ENCODE results near the gene LGALS7B.
A peak's percentile ranks its signal among the peaks of the same experiment; 100 is the strongest.
"Not testable (repeated sequence)": the region's sequence is repeated elsewhere in the genome, so short reads cannot be mapped to it uniquely, and the experiment has no call there.

DNA sequence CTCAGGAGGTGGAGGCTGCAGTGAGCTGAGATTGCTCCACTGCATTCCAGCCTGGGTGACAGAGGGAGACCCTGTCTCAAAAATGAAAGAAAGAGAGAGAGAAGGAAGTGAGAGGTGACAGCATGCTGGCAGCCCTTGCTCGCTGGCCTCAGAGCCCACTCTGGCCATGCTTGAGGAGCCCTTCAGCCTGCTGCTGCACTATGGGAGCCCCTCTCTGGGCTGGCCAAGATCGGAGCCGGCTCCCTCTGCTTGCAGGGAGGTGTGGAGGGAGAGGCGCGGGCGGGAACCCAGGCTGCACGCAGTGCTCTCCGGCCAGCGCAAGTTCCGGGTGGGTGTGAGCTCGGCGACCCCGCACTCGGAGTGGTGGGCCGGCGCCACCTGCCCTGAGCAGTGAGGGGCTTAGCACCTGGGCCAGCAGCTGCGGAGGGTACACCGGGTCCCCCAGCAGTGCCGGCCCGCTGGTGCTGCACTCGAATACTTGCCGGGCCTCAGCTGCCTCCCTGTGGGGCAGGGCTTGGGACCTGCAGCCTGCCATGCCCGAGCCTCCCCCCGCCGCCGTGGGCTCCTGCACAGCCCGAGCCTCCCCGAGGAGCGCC, 32.3 kb downstream of the LGALS7B start:
- TF ChIP-seq, protein P1, sequence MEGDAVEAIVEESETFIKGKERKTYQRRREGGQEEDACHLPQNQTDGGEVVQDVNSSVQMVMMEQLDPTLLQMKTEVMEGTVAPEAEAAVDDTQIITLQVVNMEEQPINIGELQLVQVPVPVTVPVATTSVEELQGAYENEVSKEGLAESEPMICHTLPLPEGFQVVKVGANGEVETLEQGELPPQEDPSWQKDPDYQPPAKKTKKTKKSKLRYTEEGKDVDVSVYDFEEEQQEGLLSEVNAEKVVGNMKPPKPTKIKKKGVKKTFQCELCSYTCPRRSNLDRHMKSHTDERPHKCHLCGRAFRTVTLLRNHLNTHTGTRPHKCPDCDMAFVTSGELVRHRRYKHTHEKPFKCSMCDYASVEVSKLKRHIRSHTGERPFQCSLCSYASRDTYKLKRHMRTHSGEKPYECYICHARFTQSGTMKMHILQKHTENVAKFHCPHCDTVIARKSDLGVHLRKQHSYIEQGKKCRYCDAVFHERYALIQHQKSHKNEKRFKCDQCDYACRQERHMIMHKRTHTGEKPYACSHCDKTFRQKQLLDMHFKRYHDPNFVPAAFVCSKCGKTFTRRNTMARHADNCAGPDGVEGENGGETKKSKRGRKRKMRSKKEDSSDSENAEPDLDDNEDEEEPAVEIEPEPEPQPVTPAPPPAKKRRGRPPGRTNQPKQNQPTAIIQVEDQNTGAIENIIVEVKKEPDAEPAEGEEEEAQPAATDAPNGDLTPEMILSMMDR (IDR thresholded peaks at IDR 0.05 in 8 of 11, conservative IDR thresholded peaks at IDR 0.05 in 3 of 11): not testable (repeated sequence)
- TF ChIP-seq POLR2A (IDR thresholded peaks at IDR 0.05): not testable (repeated sequence)
- peak in 1 of 3 donors; percentile 59 for TF ChIP-seq POLR2AphosphoS5 (IDR thresholded peaks at IDR 0.05)

Measured in spleen (tissue), 7 donors.